Loucy (cell line): Measurements from ENCODE around the gene AGFG1.

Source experiments
- EZH2phosphoT487 ChIP-seq: fragments of 200-600 bp; IDR thresholded peaks from 2 replicates; pipeline ENCODE4 v1.6.1; 2018; ENCODE audit warnings: antibody characterized with exemption, mild to moderate bottlenecking, moderate library complexity, borderline replicate concordance
- TF ChIP-seq, protein P1 (sequence below): fragments of 200-600 bp; sonication (generic); conservative IDR thresholded peaks from 2 replicates; pipeline ENCODE4 v1.5.1; 2014; ENCODE audit warnings: mild to moderate bottlenecking, antibody characterized with exemption, low read length

DNA sequence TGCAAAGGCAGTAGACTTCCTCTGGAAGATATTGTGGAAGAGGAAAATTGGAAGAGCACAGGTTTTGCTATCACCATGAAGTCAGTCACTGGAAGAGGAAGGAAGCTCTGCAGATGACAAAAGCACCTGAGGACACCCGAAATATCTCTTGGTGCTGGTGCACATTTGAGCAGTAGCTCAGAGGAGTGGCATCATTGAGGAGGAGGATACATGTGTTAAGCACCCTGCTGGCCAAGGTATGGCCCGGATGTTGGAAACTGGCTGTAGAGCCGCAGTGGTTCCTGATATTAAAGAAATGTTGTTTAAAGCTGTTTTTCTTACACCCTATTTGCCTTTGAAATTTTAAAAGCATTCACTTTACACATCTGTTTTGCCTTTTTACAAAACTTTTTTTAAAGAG lies 94.1 kb downstream of the AGFG1 start:
- TF ChIP-seq, protein P1, sequence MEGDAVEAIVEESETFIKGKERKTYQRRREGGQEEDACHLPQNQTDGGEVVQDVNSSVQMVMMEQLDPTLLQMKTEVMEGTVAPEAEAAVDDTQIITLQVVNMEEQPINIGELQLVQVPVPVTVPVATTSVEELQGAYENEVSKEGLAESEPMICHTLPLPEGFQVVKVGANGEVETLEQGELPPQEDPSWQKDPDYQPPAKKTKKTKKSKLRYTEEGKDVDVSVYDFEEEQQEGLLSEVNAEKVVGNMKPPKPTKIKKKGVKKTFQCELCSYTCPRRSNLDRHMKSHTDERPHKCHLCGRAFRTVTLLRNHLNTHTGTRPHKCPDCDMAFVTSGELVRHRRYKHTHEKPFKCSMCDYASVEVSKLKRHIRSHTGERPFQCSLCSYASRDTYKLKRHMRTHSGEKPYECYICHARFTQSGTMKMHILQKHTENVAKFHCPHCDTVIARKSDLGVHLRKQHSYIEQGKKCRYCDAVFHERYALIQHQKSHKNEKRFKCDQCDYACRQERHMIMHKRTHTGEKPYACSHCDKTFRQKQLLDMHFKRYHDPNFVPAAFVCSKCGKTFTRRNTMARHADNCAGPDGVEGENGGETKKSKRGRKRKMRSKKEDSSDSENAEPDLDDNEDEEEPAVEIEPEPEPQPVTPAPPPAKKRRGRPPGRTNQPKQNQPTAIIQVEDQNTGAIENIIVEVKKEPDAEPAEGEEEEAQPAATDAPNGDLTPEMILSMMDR: no peak
- TF ChIP-seq EZH2phosphoT487: no peak
